ENCODE data around the gene RAB3GAP2. TPM values are rescaled to one million over a fixed set of nuclear protein-coding genes. Genes with fewer than 3 reads are reported as not detected.
A peak's percentile ranks its signal among the peaks of the same experiment; 100 is the strongest.

Gene RAB3GAP2
- total RNA-seq, 4 donors from 2014 or later: 23.6 to 33.8 (median 27.7) TPM

- Histone ChIP-seq H3K9me3 (no peaks in the 10 kb centered on the region), H3K27me3 (no peaks in the 10 kb centered on the region), H3K4me1 (no peaks in the 10 kb centered on the region), H3K4me3 (no peak overlapping the region), H3K27ac (no peak overlapping the region), H3K36me3 (no peaks in the 10 kb centered on the region)
- DNase-seq: no peak
- TF ChIP-seq CTCF (IDR thresholded peaks at IDR 0.05): no peak
- TF ChIP-seq POLR2A (IDR thresholded peaks at IDR 0.05): no peak
Measured at GRCh38 chr1:220283625-220284024, 11.4 kb upstream of the RAB3GAP2 start.

- Histone ChIP-seq H3K4me1 (no peaks in the 10 kb centered on the region), H3K27ac (no peak overlapping the region), H3K9me3 (no peaks in the 10 kb centered on the region), H3K36me3 (no peaks in the 10 kb centered on the region), H3K4me3 (no peak overlapping the region), H3K27me3 (no peaks in the 10 kb centered on the region)
- no peak for DNase-seq
- TF ChIP-seq POLR2A (IDR thresholded peaks at IDR 0.05) (no peak), CTCF (IDR thresholded peaks at IDR 0.05) (peak in 3 of 6 experiments; percentile 43 to 52 (median 45))
Measured at GRCh38 chr1:220281159-220281574, 8.9 kb upstream of the RAB3GAP2 start.

GRCh38 chr1:220280249-220280648, 8.0 kb upstream of the RAB3GAP2 start:
- Histone ChIP-seq H3K9me3 (no peaks in the 10 kb centered on the region), H3K27me3 (no peaks in the 10 kb centered on the region), H3K4me3 (no peak overlapping the region), H3K27ac (no peak overlapping the region), H3K4me1 (no peaks in the 10 kb centered on the region), H3K36me3 (no peaks in the 10 kb centered on the region)
- no peak for DNase-seq
- no peak for TF ChIP-seq POLR2A (IDR thresholded peaks at IDR 0.05)
- TF ChIP-seq CTCF (IDR thresholded peaks at IDR 0.05): no peak

GRCh38 chr1:220278991-220279390, 6.7 kb upstream of the RAB3GAP2 start:
- Histone ChIP-seq H3K4me1 (no peaks in the 10 kb centered on the region), H3K4me3 (no peak overlapping the region), H3K27ac (no peak overlapping the region), H3K27me3 (no peaks in the 10 kb centered on the region), H3K9me3 (no peaks in the 10 kb centered on the region), H3K36me3 (no peaks in the 10 kb centered on the region)
- no peak for TF ChIP-seq CTCF (IDR thresholded peaks at IDR 0.05)
- no peak for TF ChIP-seq POLR2A (IDR thresholded peaks at IDR 0.05)
- no peak for DNase-seq

GRCh38 chr1:220275430-220275829, 3.2 kb upstream of the RAB3GAP2 start:
- no peak for TF ChIP-seq CTCF (IDR thresholded peaks at IDR 0.05)
- no peak for TF ChIP-seq POLR2A (IDR thresholded peaks at IDR 0.05)
- Histone ChIP-seq H3K27me3 (no peaks in the 10 kb centered on the region), H3K9me3 (no peaks in the 10 kb centered on the region), H3K27ac (no peak overlapping the region), H3K4me1 (peaks cover 0 to 11% (median 2%) of the 10 kb centered on the region in 4 donors), H3K36me3 (no peaks in the 10 kb centered on the region), H3K4me3 (no peak overlapping the region)
- DNase-seq: no peak

GRCh38 chr1:220274251-220274855, 2.1 kb upstream of the RAB3GAP2 start:
- H3K27ac ChIP-seq: no peak overlapping the region
- TF ChIP-seq POLR2A (IDR thresholded peaks at IDR 0.05) (no peak), CTCF (IDR thresholded peaks at IDR 0.05) (no peak)
- H3K4me3 ChIP-seq: no peak overlapping the region
- H3K4me1 ChIP-seq: peaks cover 0 to 13% (median 2%) of the 10 kb centered on the region in 4 donors
- DNase-seq: no peak
- no peaks in the 10 kb centered on the region for H3K36me3 ChIP-seq
- no peaks in the 10 kb centered on the region for H3K27me3 ChIP-seq
- H3K9me3 ChIP-seq: no peaks in the 10 kb centered on the region
